CD4-positive, CD25-positive, alpha-beta regulatory T cell (primary cell): Measurements from ENCODE around the gene SLC25A47. TPM values are rescaled to one million over a fixed set of nuclear protein-coding genes. Genes with fewer than 3 reads are reported as not detected.
A peak's percentile ranks its signal among the peaks of the same experiment; 100 is the strongest.
"Not testable (repeated sequence)": the region's sequence is repeated elsewhere in the genome, so short reads cannot be mapped to it uniquely, and the experiment has no call there.

Source experiments
- ATAC-seq, 2 donors: fragments of 150-1000 bp; cut with Tn5 transposase; one replicate each; pipeline ENCODE4 v1.10.0; 2021; ENCODE audit warnings: low read depth in 2 of 2, moderate number of reproducible peaks in 2 of 2, moderate library complexity in 1 of 2
- DNase-seq, 3 donors: peaks; one replicate each; pipeline versions ENCODE4 v3.0.0 to v3.0.0-alpha.2; 2012 to 2022; ENCODE audit warnings: mixed read lengths in 1 of 3
- H3K27ac ChIP-seq: one replicate; pipeline ENCODE4 v1.7.0; 2013; ENCODE audit warnings: mild to moderate bottlenecking, low read length; ENCODE audit not compliant: insufficient read depth, poor library complexity, severe bottlenecking
- H3K27me3 ChIP-seq: one replicate; pipeline ENCODE4 v1.7.0; 2013; ENCODE audit warnings: low read length; ENCODE audit not compliant: control insufficient read depth, insufficient read depth
- H3K36me3 ChIP-seq: one replicate; pipeline ENCODE4 v1.7.0; 2013; ENCODE audit warnings: mild to moderate bottlenecking, low read length, moderate library complexity; ENCODE audit not compliant: control insufficient read depth, insufficient read depth
- H3K4me1 ChIP-seq: 2 replicates; pipeline ENCODE4 v1.7.0; 2013; ENCODE audit warnings: mild to moderate bottlenecking, low read length; ENCODE audit not compliant: insufficient read depth, control insufficient read depth, poor library complexity, severe bottlenecking
- H3K4me3 ChIP-seq: one replicate; pipeline ENCODE4 v1.7.0; 2013; ENCODE audit warnings: low read depth, mild to moderate bottlenecking, low read length, moderate library complexity
- H3K9me3 ChIP-seq, 2 experiments: 1 replicate in 1 of 2; 2 replicates in 1 of 2; pipeline ENCODE4 v1.7.0; 2013; ENCODE audit warnings: low read length in 2 of 2, mild to moderate bottlenecking in 1 of 2, moderate library complexity in 1 of 2; ENCODE audit not compliant: control insufficient read depth in 2 of 2
- H3K27ac Mint-ChIP-seq, 3 donors: one replicate each; pipeline ENCODE4 v1.8.0; 2020 to 2022; ENCODE audit warnings: mild to moderate bottlenecking in 3 of 3, mixed read lengths in 3 of 3, moderate library complexity in 2 of 3
- H3K27me3 Mint-ChIP-seq: one replicate; pipeline ENCODE4 v1.8.0; 2022; ENCODE audit warnings: mild to moderate bottlenecking, mixed read lengths
- H3K36me3 Mint-ChIP-seq: one replicate; pipeline ENCODE4 v1.8.0; 2020; ENCODE audit warnings: mixed read lengths
- H3K4me1 Mint-ChIP-seq, 4 donors: one replicate each; pipeline ENCODE4 v1.8.0; 2020 to 2022; ENCODE audit warnings: mixed read lengths in 4 of 4, mild to moderate bottlenecking in 1 of 4
- H3K4me3 Mint-ChIP-seq, 4 donors: one replicate each; pipeline ENCODE4 v1.8.0; 2020 to 2022; ENCODE audit warnings: mild to moderate bottlenecking in 4 of 4, mixed read lengths in 4 of 4, moderate library complexity in 3 of 4
- H3K9me3 Mint-ChIP-seq, 7 donors: one replicate each; pipeline ENCODE4 v1.8.0; 2020 to 2022; ENCODE audit warnings: mixed read lengths in 7 of 7, mild to moderate bottlenecking in 3 of 7, moderate library complexity in 2 of 7
- polyA plus RNA-seq, 4 donors: library from polyadenylated mRNA; unstranded; fragments of 300-500 nt; fragmentation: Illumina TruSeq; gene quantifications; one replicate each; pipeline ENCODE4 v1.2.3, GENCODE V29; 2021
- total RNA-seq: library from RNA; stranded (reverse); gene quantifications from one replicate; pipeline ENCODE4 v1.2.3, GENCODE V29; 2022

Gene SLC25A47
- total and polyA plus RNA-seq, 5 donors from 2014 or later = not detected

DNA sequence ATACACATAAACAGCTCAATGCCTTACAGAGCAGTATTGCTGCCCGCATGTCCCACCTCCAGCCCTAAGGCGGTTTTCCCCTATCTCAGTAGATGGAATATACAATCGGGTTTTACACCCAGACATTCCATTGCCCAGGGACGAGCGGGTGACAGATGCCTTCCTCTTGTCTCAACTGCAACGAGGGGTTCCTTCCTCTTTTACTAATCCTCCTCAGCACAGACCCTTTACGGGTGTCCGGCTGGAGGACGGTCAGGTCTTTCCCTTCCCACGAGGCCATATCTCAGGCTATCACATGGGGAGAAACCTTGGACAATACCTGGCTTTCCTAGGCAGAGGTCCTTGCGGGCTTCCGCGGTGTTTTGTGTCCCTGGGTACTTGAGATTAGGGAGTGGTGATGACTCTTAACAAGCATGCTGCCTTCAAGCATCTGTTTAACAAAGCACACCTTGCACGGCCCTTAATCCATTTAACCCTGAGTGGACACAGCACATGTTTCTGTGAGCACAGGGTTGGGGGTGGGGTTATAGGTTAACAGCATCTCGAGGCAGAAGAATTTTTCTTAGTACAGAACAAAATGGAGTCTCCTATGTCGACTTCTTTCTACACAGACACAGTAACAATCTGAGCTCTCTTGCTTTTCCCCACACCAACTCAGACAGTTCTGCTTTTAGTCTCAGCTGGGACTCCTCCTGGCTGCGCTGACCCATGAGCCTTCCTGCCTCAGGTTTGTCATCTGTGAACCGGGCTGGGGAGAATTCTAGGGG is 10.8 kb upstream of the SLC25A47 start:
- H3K4me1 ChIP-seq, H3K27me3 ChIP-seq, H3K9me3 Mint-ChIP-seq, H3K27ac Mint-ChIP-seq, DNase-seq, H3K36me3 Mint-ChIP-seq, ATAC-seq, H3K4me3 ChIP-seq, H3K36me3 ChIP-seq, H3K27ac ChIP-seq, H3K9me3 ChIP-seq: not testable (repeated sequence)
- H3K4me1 Mint-ChIP-seq = peaks cover 0 to 11% (median 0%) of the 10 kb centered on the region in 4 donors
- H3K27me3 Mint-ChIP-seq = peaks cover 23% of the 10 kb centered on the region
- peak overlapping the region in 2 of 4 donors; percentile 27 to 52 for H3K4me3 Mint-ChIP-seq

GRCh38 chr14:100312877-100313400 is 10.2 kb upstream of the SLC25A47 start:
- H3K27ac Mint-ChIP-seq = no peak overlapping the region

DNA sequence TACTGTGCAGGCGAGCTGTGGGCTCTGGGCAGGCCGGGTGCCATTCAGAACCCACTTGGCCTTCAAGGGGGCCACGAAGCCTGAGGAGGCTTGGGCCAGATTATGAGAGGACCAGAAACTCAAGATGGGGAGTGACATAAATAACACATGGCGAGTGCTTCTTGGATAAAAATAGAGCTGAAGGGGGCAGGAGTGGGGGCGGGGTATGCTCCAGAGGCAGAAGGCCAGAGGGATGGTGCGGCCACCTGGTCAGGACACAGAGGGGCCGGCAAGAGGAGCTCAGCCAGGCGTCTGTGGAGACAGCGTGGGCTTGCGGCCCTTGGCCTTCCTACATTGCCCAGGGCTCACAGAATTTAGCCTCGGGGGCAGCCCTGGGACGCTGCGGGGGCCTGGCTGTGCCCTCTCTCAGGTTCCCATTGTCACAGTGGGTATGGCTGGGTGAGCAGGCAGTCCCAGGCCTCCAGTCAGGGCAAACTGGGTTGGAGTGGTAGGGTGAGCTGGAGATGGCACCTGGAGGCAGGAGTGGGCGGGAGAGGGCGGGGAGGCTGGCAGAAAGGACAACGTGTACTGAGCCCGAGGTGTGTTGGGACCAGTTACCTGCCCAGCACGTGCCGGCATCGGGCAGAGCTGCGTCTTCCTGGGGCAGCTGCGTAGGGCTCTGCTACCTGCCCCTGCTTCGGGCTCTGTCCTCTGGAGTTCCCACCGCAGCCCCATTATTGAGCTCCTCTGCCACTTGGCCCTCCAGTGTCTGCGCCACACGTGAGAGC is 9.5 kb upstream of the SLC25A47 start:
- peaks cover 9% of the 10 kb centered on the region for H3K4me1 ChIP-seq
- no peaks in the 10 kb centered on the region for H3K36me3 ChIP-seq
- Mint-ChIP-seq H3K27ac (no peak overlapping the region), H3K27me3 (peaks cover 9% of the 10 kb centered on the region), H3K9me3 (no peaks in the 10 kb centered on the region), H3K36me3 (no peaks in the 10 kb centered on the region), H3K4me3 (no peak overlapping the region), H3K4me1 (peaks cover 0 to 6% (median 2%) of the 10 kb centered on the region in 4 donors)
- H3K9me3 ChIP-seq = no peaks in the 10 kb centered on the region
- no peaks in the 10 kb centered on the region for H3K27me3 ChIP-seq
- H3K4me3 ChIP-seq = no peak overlapping the region
- no peak for ATAC-seq
- no peak overlapping the region for H3K27ac ChIP-seq
- DNase-seq = no peak

More at GRCh38 chr14:100312877-100313400, 10.2 kb upstream of the SLC25A47 start:
- ATAC-seq (no peak), DNase-seq (no peak)
- Histone ChIP-seq H3K4me1 (peaks cover 3% of the 10 kb centered on the region), H3K27me3 (no peaks in the 10 kb centered on the region), H3K9me3 (no peaks in the 10 kb centered on the region), H3K4me3 (no peak overlapping the region), H3K36me3 (no peaks in the 10 kb centered on the region), H3K27ac (no peak overlapping the region)
- Mint-ChIP-seq H3K9me3 (no peaks in the 10 kb centered on the region), H3K4me1 (peaks cover 0 to 10% (median under 1%) of the 10 kb centered on the region in 4 donors), H3K4me3 (peak overlapping the region in 1 of 4 donors; percentile 2), H3K27me3 (peaks cover 16% of the 10 kb centered on the region), H3K36me3 (no peaks in the 10 kb centered on the region)

- Mint-ChIP-seq H3K9me3 (no peaks in the 10 kb centered on the region), H3K27me3 (peaks cover 11% of the 10 kb centered on the region), H3K4me3 (peak overlapping the region in 1 of 4 donors; percentile 27), H3K4me1 (peaks cover 0 to 13% (median 3%) of the 10 kb centered on the region in 4 donors), H3K27ac (no peak overlapping the region), H3K36me3 (no peaks in the 10 kb centered on the region)
- Histone ChIP-seq H3K4me1 (peaks cover 9% of the 10 kb centered on the region), H3K9me3 (no peaks in the 10 kb centered on the region), H3K36me3 (no peaks in the 10 kb centered on the region), H3K27ac (no peak overlapping the region), H3K4me3 (no peak overlapping the region), H3K27me3 (no peaks in the 10 kb centered on the region)
- no peak for ATAC-seq
- no peak for DNase-seq
Observed at GRCh38 chr14:100314724-100315123, 8.4 kb upstream of the SLC25A47 start.

DNA sequence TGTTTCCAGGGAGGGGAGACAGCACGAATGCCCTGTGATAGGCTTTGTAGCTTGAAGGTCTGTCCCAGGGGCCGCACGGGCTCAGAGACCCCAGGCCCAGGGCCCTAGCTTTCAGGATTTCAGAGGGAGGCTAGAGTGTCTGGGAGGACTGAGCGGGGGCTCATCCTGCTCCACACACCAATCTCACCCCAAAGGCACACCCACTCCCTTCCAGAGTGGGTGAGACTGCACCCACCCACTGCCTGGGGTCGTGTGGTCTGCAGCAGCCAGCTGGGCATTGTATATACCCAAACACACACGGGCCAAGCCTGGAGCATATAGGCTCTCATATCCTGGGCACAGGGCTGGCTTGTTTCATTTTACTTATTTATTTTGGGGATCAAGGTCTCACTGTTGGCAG is 5.8 kb upstream of the SLC25A47 start:
- Histone ChIP-seq H3K36me3 (no peaks in the 10 kb centered on the region), H3K27ac (no peak overlapping the region), H3K27me3 (no peaks in the 10 kb centered on the region), H3K4me3 (no peak overlapping the region), H3K4me1 (peaks cover 9% of the 10 kb centered on the region), H3K9me3 (no peaks in the 10 kb centered on the region)
- ATAC-seq (no peak), DNase-seq (no peak)
- Mint-ChIP-seq H3K9me3 (no peaks in the 10 kb centered on the region), H3K36me3 (no peaks in the 10 kb centered on the region), H3K27ac (peak overlapping the region in 2 of 3 donors; percentile 32 to 66), H3K27me3 (peaks cover 7% of the 10 kb centered on the region), H3K4me1 (peaks cover 0 to 13% (median 3%) of the 10 kb centered on the region in 4 donors), H3K4me3 (peak overlapping the region in 2 of 4 donors; percentile 45 to 70)

GRCh38 chr14:100317912-100318808 is 5.0 kb upstream of the SLC25A47 start:
- H3K36me3 Mint-ChIP-seq = no peaks in the 10 kb centered on the region
- no peaks in the 10 kb centered on the region for H3K9me3 ChIP-seq
- no peaks in the 10 kb centered on the region for H3K9me3 Mint-ChIP-seq
- H3K4me3 ChIP-seq = peak overlapping the region; percentile 71
- H3K27me3 Mint-ChIP-seq = peaks cover 7% of the 10 kb centered on the region
- no peak overlapping the region for H3K27ac ChIP-seq
- DNase-seq (peak; percentile 50 to 72 (median 57)), ATAC-seq (peak; percentile 86 to 90)
- no peaks in the 10 kb centered on the region for H3K36me3 ChIP-seq
- peaks cover 9% of the 10 kb centered on the region for H3K4me1 ChIP-seq
- peaks cover 0 to 13% (median 3%) of the 10 kb centered on the region in 4 donors for H3K4me1 Mint-ChIP-seq
- H3K4me3 Mint-ChIP-seq = peak overlapping the region; percentile 37 to 74 (median 58)
- H3K27me3 ChIP-seq = no peaks in the 10 kb centered on the region
- H3K27ac Mint-ChIP-seq = peak overlapping the region in 2 of 3 donors; percentile 32 to 66
